ENCODE measurements around the gene IVNS1ABP. TPM values are rescaled to one million over a fixed set of nuclear protein-coding genes. Genes with fewer than 3 reads are reported as not detected.

Gene IVNS1ABP
- total and polyA plus RNA-seq, 4 donors, result 14.2 to 83.4 (median 34.0) TPM

DNA sequence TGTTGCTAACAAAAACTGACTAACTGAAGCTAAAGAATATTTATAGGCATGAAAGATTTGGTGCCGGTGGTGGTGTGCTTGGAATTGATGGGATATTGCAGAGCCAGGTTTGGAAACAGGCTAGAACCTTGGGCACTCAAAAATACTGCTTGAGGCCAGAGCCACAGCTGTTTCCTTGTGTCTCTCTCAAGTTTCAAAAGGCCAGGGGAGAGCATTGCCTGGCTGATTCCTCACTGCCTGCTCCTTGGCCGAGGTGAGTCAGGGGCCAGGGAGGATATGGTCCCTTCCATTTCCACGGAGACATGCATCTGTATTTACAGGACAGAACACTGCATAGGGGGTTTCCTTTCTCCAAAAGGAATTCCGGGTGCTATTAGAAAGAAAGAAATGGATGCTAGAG lies 36.1 kb upstream of the IVNS1ABP start:
- 92% methylated on average over 4 of the region's 4 CpGs for WGBS
- Histone ChIP-seq H3K36me3 (ENCODE audit: control insufficient read depth in 4 of 4, insufficient read depth in 3 of 4, low read depth in 1 of 4, low read length in 3 of 4) (no peaks in the 10 kb centered on the region), H3K27me3 (ENCODE audit: control insufficient read depth in 4 of 4, insufficient read depth in 4 of 4, low read length in 3 of 4) (no peaks in the 10 kb centered on the region), H3K4me3 (ENCODE audit: low read depth in 1 of 3, low read length in 3 of 3) (no peak overlapping the region), H3K4me1 (ENCODE audit: control insufficient read depth in 4 of 4, insufficient read depth in 4 of 4, low read length in 3 of 4) (peaks cover 0 to 5% (median 1%) of the 10 kb centered on the region in 4 donors), H3K9me3 (ENCODE audit: control insufficient read depth in 4 of 4, low read length in 3 of 4) (no peaks in the 10 kb centered on the region), H3K27ac (ENCODE audit: low read depth in 1 of 2, low read length in 2 of 2) (no peak overlapping the region), H3K9ac (ENCODE audit: low read depth in 1 of 2, low read length in 2 of 2) (no peak overlapping the region)
- TF ChIP-seq YY1 (IDR thresholded peaks at IDR 0.05), result no peak
- DNase-seq (ENCODE audit: low spot score), result no peak

DNA sequence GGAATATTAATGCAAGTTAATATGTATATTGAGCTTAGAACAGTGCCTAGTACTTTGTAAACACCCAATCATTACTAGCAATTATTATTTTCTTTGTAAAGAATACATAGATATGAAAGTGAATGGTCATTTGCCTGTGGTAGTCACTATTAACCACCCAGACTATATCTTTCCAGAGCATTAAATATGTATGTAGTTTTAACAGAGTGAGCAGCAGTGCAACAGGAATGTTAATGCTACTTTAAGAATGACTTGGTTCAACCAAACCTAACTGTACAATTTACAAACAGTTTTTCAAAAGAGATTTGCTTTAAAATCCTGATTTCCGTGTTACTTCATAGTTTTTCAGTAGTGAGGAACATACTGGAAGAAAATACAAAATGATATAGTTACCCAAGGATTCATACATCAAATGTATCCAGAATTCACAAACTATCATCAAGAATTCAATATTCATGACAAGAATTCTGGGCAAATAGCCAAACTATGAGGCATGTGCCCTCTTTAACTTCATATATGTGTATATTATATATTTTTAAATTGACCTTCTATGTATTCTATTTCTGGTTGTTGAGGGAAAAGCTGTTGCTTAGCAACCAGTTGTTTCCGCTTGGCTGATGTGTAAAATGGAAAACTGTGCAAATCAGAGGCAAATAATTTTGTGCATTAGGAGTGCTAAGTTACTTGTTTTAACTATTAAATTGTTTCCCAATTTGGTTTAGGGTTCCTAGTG lies 34.9 kb upstream of the IVNS1ABP start:
- no peak overlapping the region for H3K9ac ChIP-seq (ENCODE audit: low read depth in 1 of 2, low read length in 2 of 2)
- WGBS, result 90% methylated on average over 2 of the region's 2 CpGs
- no peak overlapping the region for H3K27ac ChIP-seq (ENCODE audit: low read depth in 1 of 2, low read length in 2 of 2)
- H3K9me3 ChIP-seq (ENCODE audit: control insufficient read depth in 4 of 4, low read length in 3 of 4), result no peaks in the 10 kb centered on the region
- H3K4me3 ChIP-seq (ENCODE audit: low read depth in 1 of 3, low read length in 3 of 3), result no peak overlapping the region
- no peak for DNase-seq (ENCODE audit: low spot score)
- TF ChIP-seq, protein P1, sequence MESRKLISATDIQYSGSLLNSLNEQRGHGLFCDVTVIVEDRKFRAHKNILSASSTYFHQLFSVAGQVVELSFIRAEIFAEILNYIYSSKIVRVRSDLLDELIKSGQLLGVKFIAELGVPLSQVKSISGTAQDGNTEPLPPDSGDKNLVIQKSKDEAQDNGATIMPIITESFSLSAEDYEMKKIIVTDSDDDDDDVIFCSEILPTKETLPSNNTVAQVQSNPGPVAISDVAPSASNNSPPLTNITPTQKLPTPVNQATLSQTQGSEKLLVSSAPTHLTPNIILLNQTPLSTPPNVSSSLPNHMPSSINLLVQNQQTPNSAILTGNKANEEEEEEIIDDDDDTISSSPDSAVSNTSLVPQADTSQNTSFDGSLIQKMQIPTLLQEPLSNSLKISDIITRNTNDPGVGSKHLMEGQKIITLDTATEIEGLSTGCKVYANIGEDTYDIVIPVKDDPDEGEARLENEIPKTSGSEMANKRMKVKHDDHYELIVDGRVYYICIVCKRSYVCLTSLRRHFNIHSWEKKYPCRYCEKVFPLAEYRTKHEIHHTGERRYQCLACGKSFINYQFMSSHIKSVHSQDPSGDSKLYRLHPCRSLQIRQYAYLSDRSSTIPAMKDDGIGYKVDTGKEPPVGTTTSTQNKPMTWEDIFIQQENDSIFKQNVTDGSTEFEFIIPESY (IDR thresholded peaks at IDR 0.05), result no peak
- TF ChIP-seq, protein P2, sequence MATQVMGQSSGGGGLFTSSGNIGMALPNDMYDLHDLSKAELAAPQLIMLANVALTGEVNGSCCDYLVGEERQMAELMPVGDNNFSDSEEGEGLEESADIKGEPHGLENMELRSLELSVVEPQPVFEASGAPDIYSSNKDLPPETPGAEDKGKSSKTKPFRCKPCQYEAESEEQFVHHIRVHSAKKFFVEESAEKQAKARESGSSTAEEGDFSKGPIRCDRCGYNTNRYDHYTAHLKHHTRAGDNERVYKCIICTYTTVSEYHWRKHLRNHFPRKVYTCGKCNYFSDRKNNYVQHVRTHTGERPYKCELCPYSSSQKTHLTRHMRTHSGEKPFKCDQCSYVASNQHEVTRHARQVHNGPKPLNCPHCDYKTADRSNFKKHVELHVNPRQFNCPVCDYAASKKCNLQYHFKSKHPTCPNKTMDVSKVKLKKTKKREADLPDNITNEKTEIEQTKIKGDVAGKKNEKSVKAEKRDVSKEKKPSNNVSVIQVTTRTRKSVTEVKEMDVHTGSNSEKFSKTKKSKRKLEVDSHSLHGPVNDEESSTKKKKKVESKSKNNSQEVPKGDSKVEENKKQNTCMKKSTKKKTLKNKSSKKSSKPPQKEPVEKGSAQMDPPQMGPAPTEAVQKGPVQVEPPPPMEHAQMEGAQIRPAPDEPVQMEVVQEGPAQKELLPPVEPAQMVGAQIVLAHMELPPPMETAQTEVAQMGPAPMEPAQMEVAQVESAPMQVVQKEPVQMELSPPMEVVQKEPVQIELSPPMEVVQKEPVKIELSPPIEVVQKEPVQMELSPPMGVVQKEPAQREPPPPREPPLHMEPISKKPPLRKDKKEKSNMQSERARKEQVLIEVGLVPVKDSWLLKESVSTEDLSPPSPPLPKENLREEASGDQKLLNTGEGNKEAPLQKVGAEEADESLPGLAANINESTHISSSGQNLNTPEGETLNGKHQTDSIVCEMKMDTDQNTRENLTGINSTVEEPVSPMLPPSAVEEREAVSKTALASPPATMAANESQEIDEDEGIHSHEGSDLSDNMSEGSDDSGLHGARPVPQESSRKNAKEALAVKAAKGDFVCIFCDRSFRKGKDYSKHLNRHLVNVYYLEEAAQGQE (IDR thresholded peaks at IDR 0.05), result no peak
- TF ChIP-seq RAD21 (IDR thresholded peaks at IDR 0.05), result no peak
- TF ChIP-seq, protein P3, sequence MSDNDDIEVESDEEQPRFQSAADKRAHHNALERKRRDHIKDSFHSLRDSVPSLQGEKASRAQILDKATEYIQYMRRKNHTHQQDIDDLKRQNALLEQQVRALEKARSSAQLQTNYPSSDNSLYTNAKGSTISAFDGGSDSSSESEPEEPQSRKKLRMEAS (IDR thresholded peaks at IDR 0.05), result no peak
- TF ChIP-seq, protein P4, sequence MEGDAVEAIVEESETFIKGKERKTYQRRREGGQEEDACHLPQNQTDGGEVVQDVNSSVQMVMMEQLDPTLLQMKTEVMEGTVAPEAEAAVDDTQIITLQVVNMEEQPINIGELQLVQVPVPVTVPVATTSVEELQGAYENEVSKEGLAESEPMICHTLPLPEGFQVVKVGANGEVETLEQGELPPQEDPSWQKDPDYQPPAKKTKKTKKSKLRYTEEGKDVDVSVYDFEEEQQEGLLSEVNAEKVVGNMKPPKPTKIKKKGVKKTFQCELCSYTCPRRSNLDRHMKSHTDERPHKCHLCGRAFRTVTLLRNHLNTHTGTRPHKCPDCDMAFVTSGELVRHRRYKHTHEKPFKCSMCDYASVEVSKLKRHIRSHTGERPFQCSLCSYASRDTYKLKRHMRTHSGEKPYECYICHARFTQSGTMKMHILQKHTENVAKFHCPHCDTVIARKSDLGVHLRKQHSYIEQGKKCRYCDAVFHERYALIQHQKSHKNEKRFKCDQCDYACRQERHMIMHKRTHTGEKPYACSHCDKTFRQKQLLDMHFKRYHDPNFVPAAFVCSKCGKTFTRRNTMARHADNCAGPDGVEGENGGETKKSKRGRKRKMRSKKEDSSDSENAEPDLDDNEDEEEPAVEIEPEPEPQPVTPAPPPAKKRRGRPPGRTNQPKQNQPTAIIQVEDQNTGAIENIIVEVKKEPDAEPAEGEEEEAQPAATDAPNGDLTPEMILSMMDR (IDR thresholded peaks at IDR 0.05; ENCODE audit: low read depth, low read length, missing input control), result no peak
- TF ChIP-seq RXRA (IDR thresholded peaks at IDR 0.05), result no peak
- no peak for TF ChIP-seq NR2F2 (IDR thresholded peaks at IDR 0.05)
- TF ChIP-seq YY1 (IDR thresholded peaks at IDR 0.05), result no peak
- TF ChIP-seq, protein P5, sequence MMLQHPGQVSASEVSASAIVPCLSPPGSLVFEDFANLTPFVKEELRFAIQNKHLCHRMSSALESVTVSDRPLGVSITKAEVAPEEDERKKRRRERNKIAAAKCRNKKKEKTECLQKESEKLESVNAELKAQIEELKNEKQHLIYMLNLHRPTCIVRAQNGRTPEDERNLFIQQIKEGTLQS (IDR thresholded peaks at IDR 0.05), result no peak
- H3K27me3 ChIP-seq (ENCODE audit: control insufficient read depth in 4 of 4, insufficient read depth in 4 of 4, low read length in 3 of 4), result no peaks in the 10 kb centered on the region
- no peaks in the 10 kb centered on the region for H3K36me3 ChIP-seq (ENCODE audit: control insufficient read depth in 4 of 4, insufficient read depth in 3 of 4, low read depth in 1 of 4, low read length in 3 of 4)
- H3K4me1 ChIP-seq (ENCODE audit: control insufficient read depth in 4 of 4, insufficient read depth in 4 of 4, low read length in 3 of 4), result peaks cover 0 to 5% (median 1%) of the 10 kb centered on the region in 4 donors
